Measurements from ENCODE around the gene SMG6.
A peak's percentile ranks its signal among the peaks of the same experiment; 100 is the strongest.

The SMG6 gene

GRCh38 chr17:2303204-2304188 lies at the start of gene SMG6, which contains the start of gene SRR (continued):
- TF ChIP-seq ZNF10 (tag by site-specific recombination; IDR thresholded peaks at IDR 0.05): 0 out of 2 replicates have a peak, but pooled peaks have one; percentile 39
- TF ChIP-seq ZNF530 (tag by site-specific recombination; IDR thresholded peaks at IDR 0.05; ENCODE audit: low read depth): no peak
- no peak for TF ChIP-seq HOXA7 (CRISPR knock-in tag; IDR thresholded peaks at IDR 0.05; ENCODE audit: borderline replicate concordance)
- TF ChIP-seq ZFP41 (tag by site-specific recombination; IDR thresholded peaks at IDR 0.05; ENCODE audit: borderline replicate concordance): no peak
- no peak for TF ChIP-seq ZNF354C (tag by site-specific recombination; IDR thresholded peaks at IDR 0.05; ENCODE audit: borderline replicate concordance, low read depth)
- no peak for TF ChIP-seq ZNF544 (tag by site-specific recombination; IDR thresholded peaks at IDR 0.05)

GRCh38 chr17:2351269-2351668 lies 47.7 kb upstream of the SMG6 start:
- H3K36me3 ChIP-seq (ENCODE audit: control insufficient read depth in 2 of 2, insufficient read depth in 1 of 2, low read length in 2 of 2): no peaks in the 10 kb centered on the region; a peak in 1 of 3 replicates
- peaks cover 12% of the 10 kb centered on the region for H3K4me1 ChIP-seq (ENCODE audit: control insufficient read depth, insufficient read depth, low read length)
- POLR2A ChIA-PET: interaction anchor here (0.5 kb wide), 1 partner anchor 326 kb away, joined by 3 read pairs; the partner anchor contains the start of gene RTN4RL1
- no peak overlapping the region for H3K27ac ChIP-seq (ENCODE audit: extremely low read depth, low read depth, low read length)
- H3K9me3 ChIP-seq (ENCODE audit: control insufficient read depth, insufficient read depth, low read depth, low read length): no peaks in the 10 kb centered on the region
- no peak overlapping the region for H3K4me3 ChIP-seq (ENCODE audit: low read depth, low read length)
- CTCF ChIA-PET: interaction anchor here (0.7 to 4.5 kb wide), 4 partner anchors 15 to 537 kb away, joined by 3 to 110 read pairs (median 4); partner anchors contain the start of genes SGSM2 and TSR1
- TF ChIP-seq RBAK (tag by site-specific recombination; IDR thresholded peaks at IDR 0.05): no peak
- no peak for TF ChIP-seq ZBTB6 (tag by site-specific recombination; IDR thresholded peaks at IDR 0.05)
- no peak for TF ChIP-seq ZNF677 (tag by site-specific recombination; IDR thresholded peaks at IDR 0.05)
- no peak for TF ChIP-seq ZNF658 (tag by site-specific recombination; IDR thresholded peaks at IDR 0.05)
- no peak for TF ChIP-seq ZNF223 (tag by site-specific recombination; IDR thresholded peaks at IDR 0.05)
- TF ChIP-seq ZNF521 (tag by site-specific recombination; IDR thresholded peaks at IDR 0.05): no peak
- no peak for TF ChIP-seq ZNF664 (tag by site-specific recombination; IDR thresholded peaks at IDR 0.05)
- TF ChIP-seq SP2 (tag by site-specific recombination; IDR thresholded peaks at IDR 0.05): no peak
- TF ChIP-seq ZNF423 (tag by site-specific recombination; IDR thresholded peaks at IDR 0.05): no peak
- TF ChIP-seq ZNF157 (tag by site-specific recombination; IDR thresholded peaks at IDR 0.05): no peak
- no peak for TF ChIP-seq ZNF645 (tag by site-specific recombination; IDR thresholded peaks at IDR 0.05)
- TF ChIP-seq ZNF692 (tag by site-specific recombination; IDR thresholded peaks at IDR 0.05): no peak
- TF ChIP-seq PRDM1 (tag by site-specific recombination; IDR thresholded peaks at IDR 0.05): no peak
- TF ChIP-seq GLIS1 (tag by site-specific recombination; IDR thresholded peaks at IDR 0.05): no peak
- TF ChIP-seq ZEB2 (tag by site-specific recombination; IDR thresholded peaks at IDR 0.05): no peak
- no peak for TF ChIP-seq PRDM4 (tag by site-specific recombination; IDR thresholded peaks at IDR 0.05)
- TF ChIP-seq ZNF248 (tag by site-specific recombination; IDR thresholded peaks at IDR 0.05): no peak
- TF ChIP-seq MEIS1 (CRISPR knock-in tag; IDR thresholded peaks at IDR 0.05; ENCODE audit: borderline replicate concordance): no peak
